GM23338 (cell line): ENCODE results near the gene CCDC6. TPM values are rescaled to one million over a fixed set of nuclear protein-coding genes. Genes with fewer than 3 reads are reported as not detected.

Experiments
- ATAC-seq: fragments of 200-7000 bp; cut with Tn5 transposase; 3 replicates; pipeline ENCODE4 v1.9.1; 2020
- DNase-seq: peaks from one replicate; pipeline ENCODE4 v3.0.0-alpha.2; 2015; ENCODE audit warnings: low spot score
- H2AFZ ChIP-seq: fragments of 200-600 bp; sonication (generic); 2 replicates; pipeline ENCODE4 v1.8.0; 2016; ENCODE audit warnings: antibody characterized with exemption, mild to moderate bottlenecking, moderate library complexity
- H3F3A ChIP-seq: fragments of 200-600 bp; sonication (generic); replicated peaks from 2 replicates; pipeline ENCODE4 v1.8.0; 2017; ENCODE audit warnings: antibody characterized with exemption, mixed run types, low read depth
- H3K27ac ChIP-seq: fragments of 200-600 bp; sonication (generic); 2 replicates; pipeline ENCODE4 v1.6.1; 2016; ENCODE audit warnings: low read depth
- H3K27me3 ChIP-seq: fragments of 200-600 bp; sonication (generic); 2 replicates; pipeline ENCODE4 v1.8.0; 2016; ENCODE audit warnings: mild to moderate bottlenecking, mixed run types, moderate library complexity; ENCODE audit not compliant: insufficient read depth
- H3K36me3 ChIP-seq: fragments of 200-600 bp; sonication (generic); 2 replicates; pipeline ENCODE4 v1.8.0; 2016; ENCODE audit warnings: mild to moderate bottlenecking; ENCODE audit not compliant: insufficient read depth
- H3K4me1 ChIP-seq: fragments of 200-600 bp; sonication (generic); 2 replicates; pipeline ENCODE4 v1.8.0; 2016; ENCODE audit warnings: mild to moderate bottlenecking, moderate library complexity; ENCODE audit not compliant: insufficient read depth
- H3K4me2 ChIP-seq: fragments of 200-600 bp; sonication (generic); 2 replicates; pipeline ENCODE4 v1.7.1; 2017; ENCODE audit warnings: mixed run types
- H3K4me3 ChIP-seq: fragments of 200-600 bp; sonication (generic); 2 replicates; pipeline ENCODE4 v1.6.1; 2016; ENCODE audit warnings: mixed run types
- H3K79me2 ChIP-seq: fragments of 200-600 bp; sonication (generic); replicated peaks from 2 replicates; pipeline ENCODE4 v1.8.0; 2017; ENCODE audit warnings: mild to moderate bottlenecking; ENCODE audit not compliant: insufficient read depth
- H3K9me2 ChIP-seq: fragments of 200-600 bp; sonication (generic); 2 replicates; pipeline ENCODE4 v1.8.0; 2017; ENCODE audit not compliant: insufficient read depth
- H4K20me1 ChIP-seq: fragments of 200-600 bp; sonication (generic); replicated peaks from 2 replicates; pipeline ENCODE4 v1.8.0; 2017; ENCODE audit warnings: mild to moderate bottlenecking; ENCODE audit not compliant: insufficient read depth
- H3K27ac Mint-ChIP-seq: 2 replicates; pipeline ENCODE4 v1.8.0; 2020; ENCODE audit warnings: inconsistent platforms, mild to moderate bottlenecking, moderate library complexity, mixed read lengths
- H3K27me3 Mint-ChIP-seq: 3 replicates; pipeline ENCODE4 v1.8.0; 2022; ENCODE audit warnings: low read depth, mild to moderate bottlenecking, moderate library complexity, mixed read lengths, inconsistent platforms; ENCODE audit not compliant: insufficient read depth, poor library complexity
- H3K36me3 Mint-ChIP-seq: 3 replicates; pipeline ENCODE4 v1.8.0; 2021; ENCODE audit warnings: low read depth, mild to moderate bottlenecking, inconsistent platforms, moderate library complexity, mixed read lengths
- H3K4me1 Mint-ChIP-seq: 3 replicates; pipeline ENCODE4 v1.8.0; 2020; ENCODE audit warnings: mild to moderate bottlenecking, inconsistent platforms, mixed read lengths
- H3K4me3 Mint-ChIP-seq: 3 replicates; pipeline ENCODE4 v1.8.0; 2021; ENCODE audit warnings: moderate library complexity, mild to moderate bottlenecking, inconsistent platforms, mixed read lengths
- H3K9me3 Mint-ChIP-seq: 3 replicates; pipeline ENCODE4 v1.8.0; 2020; ENCODE audit warnings: moderate library complexity, mild to moderate bottlenecking, inconsistent platforms, mixed read lengths
- CREB1 ChIP-seq: fragments of 250-450 bp; sonication (Bioruptor Pico); IDR thresholded peaks from 2 replicates; pipeline ENCODE4 v1.5.0; 2020; ENCODE audit warnings: low read depth, mild to moderate bottlenecking, moderate library complexity
- CTCF ChIP-seq, 2 experiments: fragments of 200-600 bp in 1 of 2; sonication (generic) in 1 of 2; conservative IDR thresholded peaks; 2 replicates each; pipeline versions ENCODE4 v1.5.1 to v1.6.1; 2016 to 2017; ENCODE audit warnings: antibody characterized with exemption in 2 of 2, low read depth in 2 of 2, mild to moderate bottlenecking in 2 of 2, moderate library complexity in 1 of 2
- ETS1 ChIP-seq: IDR thresholded peaks from 2 replicates; pipeline ENCODE4 v1.6.1; 2016; ENCODE audit warnings: antibody characterized with exemption
- EZH2 ChIP-seq: fragments of 200-600 bp; sonication (generic); IDR thresholded peaks from one replicate; pipeline ENCODE4 v1.8.0; 2017; ENCODE audit warnings: antibody characterized with exemption, mild to moderate bottlenecking, low read depth; ENCODE audit not compliant: unreplicated experiment
- EZH2phosphoT487 ChIP-seq: fragments of 200-600 bp; sonication (generic); IDR thresholded peaks from one replicate; pipeline ENCODE4 v1.8.1; 2018; ENCODE audit warnings: antibody characterized with exemption; ENCODE audit not compliant: unreplicated experiment
- JUNB ChIP-seq: IDR thresholded peaks from one replicate; pipeline ENCODE4 v1.6.1; 2016; ENCODE audit warnings: antibody characterized with exemption; ENCODE audit not compliant: unreplicated experiment
- NANOG ChIP-seq: IDR thresholded peaks from 2 replicates; pipeline ENCODE4 v1.6.1; 2016; ENCODE audit warnings: antibody characterized with exemption, borderline replicate concordance
- POLR2AphosphoS5 ChIP-seq: IDR thresholded peaks from 2 replicates; pipeline ENCODE4 v1.6.1; 2016; ENCODE audit warnings: antibody characterized with exemption, low read depth
- REST ChIP-seq: IDR thresholded peaks from one replicate; pipeline ENCODE4 v1.6.1; 2018; ENCODE audit warnings: antibody characterized with exemption; ENCODE audit not compliant: unreplicated experiment
- STAT1 ChIP-seq: IDR thresholded peaks from one replicate; pipeline ENCODE4 v1.6.1; 2016; ENCODE audit warnings: antibody characterized with exemption; ENCODE audit not compliant: unreplicated experiment
- ZNF114 ChIP-seq: fragments of 250-450 bp; sonication (Bioruptor Pico); IDR thresholded peaks from 2 replicates; pipeline ENCODE4 v1.5.0; 2020; ENCODE audit warnings: mild to moderate bottlenecking, moderate library complexity
- ZNF331 ChIP-seq: fragments of 250-450 bp; sonication (Bioruptor Pico); IDR thresholded peaks from 2 replicates; pipeline ENCODE4 v1.5.0; 2020; ENCODE audit warnings: low read depth, mild to moderate bottlenecking, moderate library complexity
- ZNF462 ChIP-seq: fragments of 250-450 bp; sonication (Bioruptor Pico); IDR thresholded peaks from 2 replicates; pipeline ENCODE4 v1.5.0; 2020; ENCODE audit warnings: mild to moderate bottlenecking, moderate library complexity
- polyA plus RNA-seq: library from polyadenylated mRNA; unstranded; fragments of >200 nt; fragmentation: Nextera tagmentation; extraction: Ambion mirVana; gene quantifications from 2 replicates; pipeline ENCODE4 v1.2.1, GENCODE V29; 2016
- total RNA-seq: library from RNA; depleted of rRNA; stranded (reverse); fragments of >200 nt; shearing (Covaris generic); gene quantifications from 2 replicates; pipeline ENCODE4 v1.2.3, GENCODE V29; 2014

The CCDC6 gene
- total and polyA plus RNA-seq, 2 experiments from 2014 or later = 32.5 to 66.9 TPM

- Histone ChIP-seq H3K36me3 (no peaks in the 10 kb centered on the region), H3K9me2 (no peaks in the 10 kb centered on the region; the same call in 1 of the 2 replicates), H3K79me2 (peaks cover 99% of the 10 kb centered on the region), H3K4me2 (0 out of 2 replicates have a peak overlapping the region, but pooled peaks have one; percentile 36), H4K20me1 (peaks cover 48% of the 10 kb centered on the region), H3K4me1 (peaks cover 53% of the 10 kb centered on the region), H2AFZ (no peak overlapping the region), H3K4me3 (no peak overlapping the region), H3K27ac (no peak overlapping the region), H3K27me3 (no peaks in the 10 kb centered on the region), H3F3A (no peaks in the 10 kb centered on the region)
- peaks cover 10% of the 10 kb centered on the region for H3K27me3 Mint-ChIP-seq
- H3K36me3 Mint-ChIP-seq = no peaks in the 10 kb centered on the region
- H3K4me1 Mint-ChIP-seq = peaks cover 73% of the 10 kb centered on the region
- ATAC-seq = no peak
- H3K27ac Mint-ChIP-seq = no peak overlapping the region
- DNase-seq = no peak
- TF ChIP-seq POLR2AphosphoS5 (no peak), CTCF (conservative IDR thresholded peaks at IDR 0.05; ENCODE audit: low read depth in 2 of 2) (no peak), EZH2 (no peak), ZNF331 (CRISPR knock-in tag) (no peak), EZH2phosphoT487 (no peak), JUNB (no peak), REST (no peak), ETS1 (no peak), NANOG (no peak), ZNF462 (CRISPR knock-in tag) (no peak), STAT1 (no peak), ZNF114 (CRISPR knock-in tag) (no peak), CREB1 (CRISPR knock-in tag) (no peak)
- no peak overlapping the region for H3K4me3 Mint-ChIP-seq
- H3K9me3 Mint-ChIP-seq = no peaks in the 10 kb centered on the region
Observed at GRCh38 chr10:59868696-59869593, 37.4 kb downstream of the CCDC6 start.
